A549 (cell line): Measurements from ENCODE around the gene ZNF445.

Experiments used
- CHD2 ChIP-seq: fragments of 150-350 bp; IDR thresholded peaks from 2 replicates; pipeline ENCODE4 v1.6.1; 2014; ENCODE audit warnings: low read length; ENCODE audit not compliant: partially characterized antibody
- HDAC2 ChIP-seq: fragments of 200-600 bp; sonication (generic); IDR thresholded peaks from 2 replicates; pipeline ENCODE4 v1.6.1; 2016
- RCOR1 ChIP-seq: fragments of 150-350 bp; IDR thresholded peaks from 2 replicates; pipeline ENCODE4 v1.6.1; 2014; ENCODE audit warnings: antibody characterized with exemption, low read length, low read depth
- TF ChIP-seq, protein P1 (sequence below): IDR thresholded peaks from 2 replicates; pipeline ENCODE4 v1.6.1; 2012
- TF ChIP-seq, protein P2 (sequence below): fragments of >200 bp; sonication (Bioruptor Twin); formaldehyde crosslinking; IDR thresholded peaks from 3 replicates; pipeline ENCODE4 v1.5.1; 2016

DNA sequence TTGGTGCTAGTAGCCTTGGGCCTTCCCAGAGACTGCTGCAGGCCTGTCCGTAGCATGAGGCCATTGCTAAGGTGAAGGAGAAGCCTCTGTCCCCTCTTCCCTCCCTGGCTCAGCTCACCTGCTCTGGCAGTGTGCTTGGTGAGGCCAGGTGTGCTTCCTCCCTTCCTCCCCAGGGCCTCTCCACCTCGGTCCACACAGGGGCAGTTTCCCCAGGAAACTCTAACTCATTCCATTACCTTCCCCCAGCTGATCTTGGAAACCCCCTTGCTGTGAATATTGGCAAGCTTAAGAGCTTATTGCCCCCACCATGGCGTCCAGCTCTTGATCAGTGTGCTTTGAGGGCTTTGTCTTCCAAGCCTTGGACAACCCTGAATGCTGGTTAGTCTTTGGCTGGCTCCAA lies 52.7 kb downstream of the ZNF445 start:
- TF ChIP-seq, protein P1, sequence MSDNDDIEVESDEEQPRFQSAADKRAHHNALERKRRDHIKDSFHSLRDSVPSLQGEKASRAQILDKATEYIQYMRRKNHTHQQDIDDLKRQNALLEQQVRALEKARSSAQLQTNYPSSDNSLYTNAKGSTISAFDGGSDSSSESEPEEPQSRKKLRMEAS, result no peak
- TF ChIP-seq, protein P2, sequence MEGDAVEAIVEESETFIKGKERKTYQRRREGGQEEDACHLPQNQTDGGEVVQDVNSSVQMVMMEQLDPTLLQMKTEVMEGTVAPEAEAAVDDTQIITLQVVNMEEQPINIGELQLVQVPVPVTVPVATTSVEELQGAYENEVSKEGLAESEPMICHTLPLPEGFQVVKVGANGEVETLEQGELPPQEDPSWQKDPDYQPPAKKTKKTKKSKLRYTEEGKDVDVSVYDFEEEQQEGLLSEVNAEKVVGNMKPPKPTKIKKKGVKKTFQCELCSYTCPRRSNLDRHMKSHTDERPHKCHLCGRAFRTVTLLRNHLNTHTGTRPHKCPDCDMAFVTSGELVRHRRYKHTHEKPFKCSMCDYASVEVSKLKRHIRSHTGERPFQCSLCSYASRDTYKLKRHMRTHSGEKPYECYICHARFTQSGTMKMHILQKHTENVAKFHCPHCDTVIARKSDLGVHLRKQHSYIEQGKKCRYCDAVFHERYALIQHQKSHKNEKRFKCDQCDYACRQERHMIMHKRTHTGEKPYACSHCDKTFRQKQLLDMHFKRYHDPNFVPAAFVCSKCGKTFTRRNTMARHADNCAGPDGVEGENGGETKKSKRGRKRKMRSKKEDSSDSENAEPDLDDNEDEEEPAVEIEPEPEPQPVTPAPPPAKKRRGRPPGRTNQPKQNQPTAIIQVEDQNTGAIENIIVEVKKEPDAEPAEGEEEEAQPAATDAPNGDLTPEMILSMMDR, result no peak
- TF ChIP-seq HDAC2 (no peak), RCOR1 (no peak), CHD2 (no peak)
